Breast epithelium (tissue), 4 donors: ENCODE measurements around the gene LPP. TPM values are rescaled to one million over a fixed set of nuclear protein-coding genes. Genes with fewer than 3 reads are reported as not detected.

Experiments
- DNase-seq, 2 donors: peaks; one replicate each; pipeline ENCODE4 v3.0.0-alpha.2; 2019; ENCODE audit warnings: low spot score in 2 of 2
- H3K27ac ChIP-seq, 2 donors: fragments of 200-600 bp; sonication (generic) in 1 of 2; one replicate each; pipeline ENCODE4 v1.5.1; 2016 to 2019; ENCODE audit warnings: mild to moderate bottlenecking in 1 of 2
- H3K27me3 ChIP-seq, 2 donors: fragments of 200-600 bp; sonication (generic) in 1 of 2; one replicate each; pipeline versions ENCODE4 v1.5.1 to v1.6.0; 2017 to 2019; ENCODE audit warnings: control low read depth in 1 of 2, mild to moderate bottlenecking in 1 of 2
- H3K36me3 ChIP-seq: fragments of 200-600 bp; one replicate; pipeline ENCODE4 v1.5.1; 2019
- H3K4me1 ChIP-seq, 2 donors: fragments of 200-600 bp; sonication (generic); one replicate each; pipeline ENCODE4 v1.5.1; 2016 to 2019; ENCODE audit warnings: control low read depth in 1 of 2
- H3K4me3 ChIP-seq, 3 donors: fragments of 200-600 bp; sonication (generic); 1 replicate in 2 of 3; 2 replicates in 1 of 3; pipeline ENCODE4 v1.5.1; 2016 to 2019; ENCODE audit warnings: mild to moderate bottlenecking in 3 of 3, moderate library complexity in 2 of 3
- H3K9me3 ChIP-seq, 2 donors: fragments of 200-600 bp; sonication (generic) in 1 of 2; one replicate each; pipeline ENCODE4 v1.5.1; 2016 to 2019; ENCODE audit warnings: control low read depth in 1 of 2
- CTCF ChIP-seq, 3 donors: fragments of 450-650 bp; IDR thresholded peaks; one replicate each; pipeline ENCODE4 v1.5.1; 2016 to 2017; ENCODE audit warnings: antibody characterized with exemption in 3 of 3, mild to moderate bottlenecking in 3 of 3, moderate library complexity in 3 of 3
- POLR2A ChIP-seq: fragments of 450-650 bp; IDR thresholded peaks from one replicate; pipeline ENCODE4 v1.6.1; 2016; ENCODE audit warnings: antibody characterized with exemption, mild to moderate bottlenecking, moderate library complexity
- POLR2AphosphoS5 ChIP-seq, 3 donors: sonication (generic); formaldehyde crosslinking; IDR thresholded peaks; one replicate each; pipeline ENCODE4 v1.6.1; 2017; ENCODE audit warnings: antibody characterized with exemption in 3 of 3
- intact Hi-C: fragments of 100-400 bp; cut with DNase I; formaldehyde crosslinking; loops from one replicate; pipeline ENCODE4 v1.15.1; 2023; ENCODE audit warnings: low total_unique reads
- total RNA-seq, 3 donors: library from RNA; depleted of rRNA; stranded (reverse); fragments of >200 nt; gene quantifications; one replicate each; pipeline ENCODE4 v1.1.0, GENCODE V29; 2016

LPP gene
- total RNA-seq, 3 donors from 2014 or later, result 135 to 183 (median 147) TPM

- H3K27me3 ChIP-seq, result no peaks in the 10 kb centered on the region
- intact Hi-C loops, result no loop called here
- peaks cover 0 to 6% of the 10 kb centered on the region in 2 donors for H3K4me1 ChIP-seq
- H3K4me3 ChIP-seq, result no peak overlapping the region
- DNase-seq, result no peak
- H3K9me3 ChIP-seq, result no peaks in the 10 kb centered on the region
- peaks cover 5% of the 10 kb centered on the region for H3K36me3 ChIP-seq
- TF ChIP-seq POLR2AphosphoS5 (IDR thresholded peaks at IDR 0.05) (no peak), POLR2A (no peak), CTCF (IDR thresholded peaks at IDR 0.05) (no peak)
- no peak overlapping the region for H3K27ac ChIP-seq
Observed at GRCh38 chr3:188490416-188490815, 336.5 kb downstream of the LPP start.

DNA sequence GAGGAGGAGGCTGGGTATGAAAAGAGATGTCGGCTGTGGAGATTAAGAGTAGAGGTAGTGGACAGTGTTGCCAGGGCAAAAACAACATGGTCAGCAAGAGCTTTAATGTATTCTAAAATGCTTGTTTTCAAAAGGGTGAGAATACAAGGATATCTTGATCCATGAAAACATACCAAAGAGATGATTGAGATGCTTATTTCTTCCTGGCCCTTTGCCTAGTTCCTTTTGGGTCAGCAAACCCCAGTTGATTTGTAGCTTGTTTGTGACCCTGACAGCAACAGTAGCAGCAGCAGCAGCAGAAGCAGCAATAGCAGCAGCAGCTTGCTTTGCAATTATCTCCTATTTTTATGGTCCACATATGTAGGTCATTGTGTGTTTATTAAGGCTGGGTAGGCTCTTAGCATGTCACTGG, 337.3 kb downstream of the LPP start:
- H3K9me3 ChIP-seq, result no peaks in the 10 kb centered on the region
- DNase-seq, result no peak
- intact Hi-C loops, result no loop called here
- H3K27ac ChIP-seq, result no peak overlapping the region
- H3K27me3 ChIP-seq, result no peaks in the 10 kb centered on the region
- H3K4me3 ChIP-seq, result no peak overlapping the region
- peaks cover 0 to 6% of the 10 kb centered on the region in 2 donors for H3K4me1 ChIP-seq
- TF ChIP-seq CTCF (IDR thresholded peaks at IDR 0.05) (no peak), POLR2A (no peak), POLR2AphosphoS5 (IDR thresholded peaks at IDR 0.05) (no peak)
- peaks cover 2% of the 10 kb centered on the region for H3K36me3 ChIP-seq

GRCh38 chr3:188496390-188496789, 342.4 kb downstream of the LPP start:
- Histone ChIP-seq H3K36me3 (no peaks in the 10 kb centered on the region), H3K9me3 (no peaks in the 10 kb centered on the region), H3K27ac (no peak overlapping the region), H3K4me3 (no peak overlapping the region), H3K4me1 (peaks cover 0 to 2% of the 10 kb centered on the region in 2 donors), H3K27me3 (no peaks in the 10 kb centered on the region)
- TF ChIP-seq POLR2AphosphoS5 (IDR thresholded peaks at IDR 0.05) (no peak), POLR2A (no peak), CTCF (IDR thresholded peaks at IDR 0.05) (no peak)
- no peak for DNase-seq
- intact Hi-C loops, result no loop called here

DNA sequence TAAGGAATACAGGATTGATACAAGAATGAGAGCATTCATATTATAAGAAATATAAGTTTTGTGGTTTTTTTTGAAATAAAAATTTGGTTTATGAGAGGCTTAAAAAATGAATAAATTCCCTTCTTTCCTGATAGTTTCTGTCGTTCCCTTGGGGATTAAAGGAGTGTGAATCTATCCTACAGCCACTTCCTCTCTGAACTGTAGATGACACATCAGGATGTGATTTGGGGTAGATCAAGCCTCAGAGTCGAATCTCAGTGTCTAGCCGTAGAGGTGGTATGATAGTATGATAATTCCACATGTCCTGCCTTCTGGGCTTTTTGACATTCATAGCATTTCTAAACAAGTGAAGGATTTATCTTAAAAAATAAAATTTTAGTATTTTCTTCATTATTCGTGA, 343.1 kb downstream of the LPP start:
- no peaks in the 10 kb centered on the region for H3K9me3 ChIP-seq
- DNase-seq, result no peak
- TF ChIP-seq CTCF (IDR thresholded peaks at IDR 0.05) (no peak), POLR2AphosphoS5 (IDR thresholded peaks at IDR 0.05) (no peak), POLR2A (no peak)
- no peaks in the 10 kb centered on the region for H3K27me3 ChIP-seq
- intact Hi-C loops, result no loop called here
- H3K4me3 ChIP-seq, result no peak overlapping the region
- H3K36me3 ChIP-seq, result no peaks in the 10 kb centered on the region
- H3K27ac ChIP-seq, result no peak overlapping the region
- H3K4me1 ChIP-seq, result no peaks in the 10 kb centered on the region

GRCh38 chr3:188503647-188504046, 349.7 kb downstream of the LPP start:
- DNase-seq, result no peak

More at GRCh38 chr3:188503647-188504046, 349.7 kb downstream of the LPP start:
- intact Hi-C loops, result loop anchor here (10.0 kb wide), 1 partner anchor 1289 kb away; no protein-coding TSS in a partner anchor
- Histone ChIP-seq H3K27me3 (no peaks in the 10 kb centered on the region), H3K9me3 (peaks cover 0 to 12% of the 10 kb centered on the region in 2 donors), H3K4me3 (no peak overlapping the region), H3K36me3 (no peaks in the 10 kb centered on the region), H3K27ac (no peak overlapping the region), H3K4me1 (no peaks in the 10 kb centered on the region)
- TF ChIP-seq CTCF (IDR thresholded peaks at IDR 0.05) (no peak), POLR2A (no peak), POLR2AphosphoS5 (IDR thresholded peaks at IDR 0.05) (no peak)
